K562 (cell line): ENCODE data around the gene NEMP1. TPM values are rescaled to one million over a fixed set of nuclear protein-coding genes. Genes with fewer than 3 reads are reported as not detected.
A peak's percentile ranks its signal among the peaks of the same experiment; 100 is the strongest.

ENCODE experiments used
- CREM ChIP-seq: IDR thresholded peaks from 2 replicates; pipeline ENCODE4 v1.6.1; 2014; ENCODE audit warnings: antibody characterized with exemption, low read depth
- GMEB1 ChIP-seq: fragments of 250-450 bp; sonication (Bioruptor Pico); IDR thresholded peaks from 2 replicates; pipeline ENCODE4 v1.4.0; 2020; ENCODE audit warnings: mild to moderate bottlenecking
- RBFOX2 ChIP-seq: fragments of 200-400 bp; formaldehyde crosslinking; IDR thresholded peaks from 2 replicates; pipeline ENCODE4 v1.6.1; 2017; ENCODE audit warnings: low read depth, mild to moderate bottlenecking, low read length, moderate library complexity
- SUPT5H ChIP-seq: fragments of 450-650 bp; IDR thresholded peaks from 2 replicates; pipeline ENCODE4 v1.6.1; 2016
- U2AF1 ChIP-seq: fragments of 200-400 bp; formaldehyde crosslinking; optimal IDR thresholded peaks from 2 replicates; pipeline ENCODE3; 2017; ENCODE audit warnings: mild to moderate bottlenecking, low read depth, low read length, moderate library complexity
- ZNF134 ChIP-seq: fragments of 250-450 bp; sonication (Bioruptor Pico); conservative IDR thresholded peaks from 2 replicates; pipeline ENCODE4 v1.4.0; 2020
- polyA plus RNA-seq, 8 experiments: library from polyadenylated mRNA; depleted of rRNA in 4 of 8; stranded (reverse) in 5 of 8; unstranded in 3 of 8; fragments of >200 nt; fragmentation: Nextera tagmentation in 2 of 8; fragmentation: Illumina TruSeq in 1 of 8; extraction: Ambion mirVana in 2 of 8; extraction: Trizol in 1 of 8; gene quantifications; 2 replicates each; pipeline versions ENCODE4 v1.2.1 to v1.2.3, GENCODE V29; 2011 to 2014; ENCODE audit warnings: inconsistent platforms in 1 of 8, missing spikeins in 1 of 8
- total RNA-seq, 7 experiments: library from RNA; depleted of rRNA in 6 of 7; stranded (reverse); fragments of >200 nt in 6 of 7; fragmentation: Illumina TruSeq in 2 of 7; extraction: Trizol in 2 of 7; gene quantifications; 2 replicates each; pipeline versions ENCODE4 v1.2.1 to v1.2.3, GENCODE V29; 2011 to 2021; ENCODE audit warnings: low replicate concordance in 1 of 7
- TF ChIP-seq, protein P1 (sequence below): fragments of 450-650 bp; IDR thresholded peaks from 2 replicates; pipeline ENCODE4 v1.6.1; 2016; ENCODE audit warnings: mild to moderate bottlenecking

NEMP1 gene
- total and polyA plus RNA-seq, 9 of the 15 experiments (the other 6 are each of a cell fraction or from before 2014, with no cell fraction given) = 9.5 to 82.2 (median 41.2) TPM

DNA sequence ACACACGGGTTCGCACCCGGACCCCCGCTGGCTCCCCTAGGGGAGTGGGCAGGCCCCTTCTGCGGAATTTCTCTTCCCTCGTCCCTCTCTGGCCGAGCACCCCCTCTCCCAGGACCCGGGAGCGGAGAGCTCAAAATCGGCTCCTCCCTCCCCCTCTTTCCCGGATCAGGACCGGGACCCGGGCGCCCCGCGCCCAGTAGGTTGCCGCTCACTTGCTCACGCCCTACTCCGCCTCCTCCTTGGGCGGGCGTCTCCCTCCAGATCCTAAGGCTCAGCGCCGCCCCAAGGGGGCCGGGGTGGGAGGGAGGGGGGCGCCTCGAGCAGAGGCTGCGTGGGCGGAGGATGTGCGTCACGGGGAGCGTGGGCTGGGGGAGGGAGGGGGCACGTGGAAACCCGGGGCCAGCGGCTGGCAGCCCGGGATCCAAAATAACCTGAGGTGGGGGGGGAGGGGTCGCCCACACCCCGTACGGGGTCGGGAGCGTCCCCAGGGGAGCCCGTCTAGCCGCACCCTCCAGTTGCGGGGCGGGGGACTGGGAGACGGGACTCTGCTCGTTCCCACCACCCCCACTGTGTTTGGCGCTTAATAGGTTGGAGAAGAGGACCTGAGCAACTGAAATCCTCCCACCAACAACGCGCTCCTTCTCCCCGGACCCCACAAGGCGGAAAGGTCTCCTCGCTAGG lies 8.6 kb upstream of the NEMP1 start (continued):
- TF ChIP-seq ZNF134 (CRISPR knock-in tag) (0 out of 2 replicates have a peak, but pooled peaks have one; percentile 25), CREM (peak; percentile 89), RBFOX2 (peak; percentile 79), U2AF1 (no peak), GMEB1 (no peak), SUPT5H (peak; percentile 69)
- TF ChIP-seq, protein P1, sequence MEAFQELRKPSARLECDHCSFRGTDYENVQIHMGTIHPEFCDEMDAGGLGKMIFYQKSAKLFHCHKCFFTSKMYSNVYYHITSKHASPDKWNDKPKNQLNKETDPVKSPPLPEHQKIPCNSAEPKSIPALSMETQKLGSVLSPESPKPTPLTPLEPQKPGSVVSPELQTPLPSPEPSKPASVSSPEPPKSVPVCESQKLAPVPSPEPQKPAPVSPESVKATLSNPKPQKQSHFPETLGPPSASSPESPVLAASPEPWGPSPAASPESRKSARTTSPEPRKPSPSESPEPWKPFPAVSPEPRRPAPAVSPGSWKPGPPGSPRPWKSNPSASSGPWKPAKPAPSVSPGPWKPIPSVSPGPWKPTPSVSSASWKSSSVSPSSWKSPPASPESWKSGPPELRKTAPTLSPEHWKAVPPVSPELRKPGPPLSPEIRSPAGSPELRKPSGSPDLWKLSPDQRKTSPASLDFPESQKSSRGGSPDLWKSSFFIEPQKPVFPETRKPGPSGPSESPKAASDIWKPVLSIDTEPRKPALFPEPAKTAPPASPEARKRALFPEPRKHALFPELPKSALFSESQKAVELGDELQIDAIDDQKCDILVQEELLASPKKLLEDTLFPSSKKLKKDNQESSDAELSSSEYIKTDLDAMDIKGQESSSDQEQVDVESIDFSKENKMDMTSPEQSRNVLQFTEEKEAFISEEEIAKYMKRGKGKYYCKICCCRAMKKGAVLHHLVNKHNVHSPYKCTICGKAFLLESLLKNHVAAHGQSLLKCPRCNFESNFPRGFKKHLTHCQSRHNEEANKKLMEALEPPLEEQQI = no peak
